ENCODE data around the gene PTPRO.
A peak's percentile ranks its signal among the peaks of the same experiment; 100 is the strongest.

- TF ChIP-seq CTCF (IDR thresholded peaks at IDR 0.05) (no peak), POLR2AphosphoS5 (IDR thresholded peaks at IDR 0.05) (peak in 1 of 2 donors; percentile 61), EP300 (IDR thresholded peaks at IDR 0.05) (no peak), POLR2A (IDR thresholded peaks at IDR 0.05; ENCODE audit: low read depth) (no peak)
Measured at GRCh38 chr12:15274561-15274967, 47.7 kb upstream of the PTPRO start.

All from esophagus muscularis mucosa (tissue), 4 donors.